Ascending aorta (tissue), 2 donors: Measurements from ENCODE around the gene NRAP. TPM values are rescaled to one million over a fixed set of nuclear protein-coding genes. Genes with fewer than 3 reads are reported as not detected.

Source experiments
- DNase-seq, 2 donors: peaks; one replicate each; pipeline ENCODE4 v3.0.0-alpha.2; 2019; ENCODE audit warnings: low spot score in 2 of 2
- H3K27ac ChIP-seq, 2 donors: fragments of 200-600 bp; sonication (generic); one replicate each; pipeline ENCODE4 v1.5.1; 2016 to 2017; ENCODE audit warnings: mild to moderate bottlenecking in 1 of 2
- H3K27me3 ChIP-seq: fragments of 200-600 bp; sonication (generic); one replicate; pipeline ENCODE4 v1.5.1; 2017
- H3K36me3 ChIP-seq, 2 donors: fragments of 200-600 bp; sonication (generic); one replicate each; pipeline ENCODE4 v1.5.1; 2016
- H3K4me1 ChIP-seq, 2 donors: fragments of 200-600 bp; sonication (generic); one replicate each; pipeline ENCODE4 v1.5.1; 2016 to 2017; ENCODE audit warnings: mild to moderate bottlenecking in 1 of 2
- H3K4me3 ChIP-seq, 2 donors: fragments of 200-600 bp; sonication (generic); one replicate each; pipeline ENCODE4 v1.5.1; 2016 to 2017; ENCODE audit warnings: mild to moderate bottlenecking in 1 of 2
- H3K9me3 ChIP-seq, 2 donors: fragments of 200-600 bp; sonication (generic); one replicate each; pipeline ENCODE4 v1.5.1; 2016
- intact Hi-C: fragments of 100-400 bp; cut with DNase I; formaldehyde crosslinking; loops from one replicate; pipeline ENCODE4 v1.15.1; 2023
- total RNA-seq: library from RNA; depleted of rRNA; stranded (reverse); fragments of >200 nt; gene quantifications from one replicate; pipeline ENCODE4 v1.1.0, GENCODE V29; 2016
- TF ChIP-seq, protein P1 (sequence below), 3 experiments: fragments of 200-600 bp in 2 of 3; fragments of 450-650 bp in 1 of 3; sonication (generic) in 2 of 3; IDR thresholded peaks; one replicate each; pipeline ENCODE4 v1.5.1; 2016 to 2019; ENCODE audit warnings: antibody characterized with exemption in 3 of 3, mild to moderate bottlenecking in 1 of 3, moderate library complexity in 1 of 3

NRAP gene
- total RNA-seq, 1 donor from 2014 or later, result not detected

DNA sequence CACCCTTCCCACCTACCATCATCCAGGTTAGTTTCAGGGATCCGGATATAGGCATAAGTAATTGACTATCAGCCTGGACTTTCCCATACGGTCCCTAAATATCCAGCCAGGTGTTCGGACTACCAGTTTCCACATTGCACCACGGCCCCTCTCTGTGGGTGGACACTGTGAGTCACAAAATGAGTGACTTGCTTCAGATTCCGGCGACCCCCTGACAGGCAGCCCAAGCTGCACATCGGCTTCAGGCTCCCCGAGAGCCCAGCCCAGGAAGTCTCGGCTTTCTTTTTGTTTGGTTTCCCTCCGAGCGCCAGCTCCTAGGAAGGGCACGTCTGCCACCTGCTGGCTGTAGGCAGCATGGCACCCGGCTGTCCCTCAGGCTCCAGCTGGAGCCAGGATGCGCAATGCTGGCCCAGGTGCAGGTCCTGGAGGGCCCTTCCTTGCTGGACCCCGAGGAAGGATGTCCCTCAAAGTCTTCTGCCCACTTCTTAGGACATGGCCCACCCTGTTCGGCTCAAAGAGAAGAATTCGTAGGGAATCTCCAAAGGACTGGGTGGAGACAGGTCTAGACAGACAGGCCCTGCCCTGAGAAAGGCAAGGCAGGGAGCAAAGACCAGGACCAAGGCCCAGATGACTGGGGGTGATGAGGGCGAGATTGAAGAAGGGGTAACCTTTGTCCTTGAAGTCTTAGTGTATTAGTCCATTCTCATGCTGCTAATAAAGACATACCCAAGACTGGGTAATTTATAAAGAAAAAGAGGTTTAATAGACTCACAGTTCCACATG is 100.3 kb downstream of the NRAP start:
- TF ChIP-seq, protein P1, sequence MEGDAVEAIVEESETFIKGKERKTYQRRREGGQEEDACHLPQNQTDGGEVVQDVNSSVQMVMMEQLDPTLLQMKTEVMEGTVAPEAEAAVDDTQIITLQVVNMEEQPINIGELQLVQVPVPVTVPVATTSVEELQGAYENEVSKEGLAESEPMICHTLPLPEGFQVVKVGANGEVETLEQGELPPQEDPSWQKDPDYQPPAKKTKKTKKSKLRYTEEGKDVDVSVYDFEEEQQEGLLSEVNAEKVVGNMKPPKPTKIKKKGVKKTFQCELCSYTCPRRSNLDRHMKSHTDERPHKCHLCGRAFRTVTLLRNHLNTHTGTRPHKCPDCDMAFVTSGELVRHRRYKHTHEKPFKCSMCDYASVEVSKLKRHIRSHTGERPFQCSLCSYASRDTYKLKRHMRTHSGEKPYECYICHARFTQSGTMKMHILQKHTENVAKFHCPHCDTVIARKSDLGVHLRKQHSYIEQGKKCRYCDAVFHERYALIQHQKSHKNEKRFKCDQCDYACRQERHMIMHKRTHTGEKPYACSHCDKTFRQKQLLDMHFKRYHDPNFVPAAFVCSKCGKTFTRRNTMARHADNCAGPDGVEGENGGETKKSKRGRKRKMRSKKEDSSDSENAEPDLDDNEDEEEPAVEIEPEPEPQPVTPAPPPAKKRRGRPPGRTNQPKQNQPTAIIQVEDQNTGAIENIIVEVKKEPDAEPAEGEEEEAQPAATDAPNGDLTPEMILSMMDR (IDR thresholded peaks at IDR 0.05), result peak; percentile 92 to 100 (median 99)
- no peak overlapping the region for H3K27ac ChIP-seq
- peak in 1 of 2 donors; percentile 85 for DNase-seq
- peak overlapping the region; percentile 49 to 51 for H3K4me3 ChIP-seq
- no peaks in the 10 kb centered on the region for H3K27me3 ChIP-seq
- intact Hi-C loops, result loop anchor here (2.0 to 5.0 kb wide), 3 partner anchors 43 to 176 kb away; no protein-coding TSS in a partner anchor
- H3K36me3 ChIP-seq, result no peaks in the 10 kb centered on the region
- no peaks in the 10 kb centered on the region for H3K9me3 ChIP-seq
- no peaks in the 10 kb centered on the region for H3K4me1 ChIP-seq

DNA sequence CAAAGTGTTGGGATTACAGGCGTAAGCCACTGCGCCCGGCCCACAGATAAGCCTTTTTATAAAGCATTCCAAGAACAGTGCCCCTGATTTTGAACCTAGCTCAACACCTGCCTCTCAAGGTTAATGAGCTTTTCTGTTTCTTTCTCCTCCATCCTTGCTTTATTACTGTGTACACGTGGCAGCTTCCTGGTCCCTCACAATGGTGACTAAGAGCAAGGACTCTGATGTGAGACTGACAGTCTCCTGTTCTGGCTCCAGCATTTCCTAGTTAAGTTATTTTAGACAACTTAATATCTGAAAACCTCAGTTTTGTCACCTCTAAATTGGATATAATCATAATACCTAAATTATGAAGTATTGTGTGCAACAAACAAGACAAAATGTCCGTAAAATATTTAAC is 101.1 kb downstream of the NRAP start:
- Histone ChIP-seq H3K9me3 (no peaks in the 10 kb centered on the region), H3K27ac (no peak overlapping the region), H3K4me3 (no peak overlapping the region), H3K27me3 (no peaks in the 10 kb centered on the region), H3K4me1 (no peaks in the 10 kb centered on the region), H3K36me3 (no peaks in the 10 kb centered on the region)
- no peak for DNase-seq
- TF ChIP-seq, protein P1 (IDR thresholded peaks at IDR 0.05), result no peak
- intact Hi-C loops, result loop anchor here (2.0 to 5.0 kb wide), 3 partner anchors 42 to 175 kb away; no protein-coding TSS in a partner anchor

GRCh38 chr10:113562069-113562468 is 101.8 kb downstream of the NRAP start:
- TF ChIP-seq, protein P1 (IDR thresholded peaks at IDR 0.05), result no peak
- Histone ChIP-seq H3K4me3 (no peak overlapping the region), H3K27ac (no peak overlapping the region), H3K9me3 (no peaks in the 10 kb centered on the region), H3K27me3 (no peaks in the 10 kb centered on the region), H3K4me1 (no peaks in the 10 kb centered on the region), H3K36me3 (no peaks in the 10 kb centered on the region)
- intact Hi-C loops, result loop anchor here (2.0 to 5.0 kb wide), 3 partner anchors 41 to 175 kb away; no protein-coding TSS in a partner anchor
- no peak for DNase-seq

GRCh38 chr10:113561214-113561613 is 102.6 kb downstream of the NRAP start:
- Histone ChIP-seq H3K36me3 (no peaks in the 10 kb centered on the region), H3K9me3 (no peaks in the 10 kb centered on the region), H3K27ac (no peak overlapping the region), H3K4me1 (no peaks in the 10 kb centered on the region), H3K4me3 (no peak overlapping the region), H3K27me3 (no peaks in the 10 kb centered on the region)
- no peak for DNase-seq
- intact Hi-C loops, result loop anchor here (5.0 kb wide), 1 partner anchor 174 kb away; no protein-coding TSS in a partner anchor
- TF ChIP-seq, protein P1 (IDR thresholded peaks at IDR 0.05), result no peak

- Histone ChIP-seq H3K4me1 (no peaks in the 10 kb centered on the region), H3K27me3 (no peaks in the 10 kb centered on the region), H3K4me3 (no peak overlapping the region), H3K36me3 (no peaks in the 10 kb centered on the region), H3K27ac (no peak overlapping the region), H3K9me3 (no peaks in the 10 kb centered on the region)
- intact Hi-C loops, result loop anchor here (5.0 kb wide), 1 partner anchor 173 kb away; no protein-coding TSS in a partner anchor
- DNase-seq, result no peak
- TF ChIP-seq, protein P1 (IDR thresholded peaks at IDR 0.05), result no peak
These were observed 103.8 kb downstream of the NRAP start for GRCh38 chr10:113560071-113560470.
